ENCODE data around the gene UBE2E2. TPM values are rescaled to one million over a fixed set of nuclear protein-coding genes. Genes with fewer than 3 reads are reported as not detected.

The UBE2E2 gene
- total and polyA plus RNA-seq, 8 donors: 6.5 to 128 (median 18.9) TPM

DNA sequence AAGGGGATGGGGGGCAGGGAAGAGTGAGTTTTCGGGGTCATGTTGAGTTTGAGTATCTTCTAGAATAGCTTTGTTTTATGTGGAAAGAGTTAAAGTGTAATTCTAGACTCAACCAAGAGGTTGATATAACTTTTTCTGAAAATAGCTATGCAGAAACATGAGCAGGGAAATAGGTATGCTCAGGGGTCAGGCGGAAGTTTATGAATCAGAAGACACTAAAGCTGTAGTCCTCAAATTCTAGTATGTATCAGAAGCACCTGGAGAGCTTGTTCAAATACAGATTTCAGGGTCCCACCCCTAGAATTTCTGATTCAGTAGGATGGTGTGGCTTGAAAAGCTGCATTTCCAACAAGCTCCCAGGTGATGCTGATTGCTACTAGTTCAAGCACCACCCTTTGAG lies 37.6 kb upstream of the UBE2E2 start:
- no peaks in the 10 kb centered on the region for H3K9me3 ChIP-seq
- DNase-seq: no peak
- no peaks in the 10 kb centered on the region for H3K36me3 ChIP-seq
- intact Hi-C loops (cut with DNase I; ENCODE audit: low total_unique reads): no loop called here
- TF ChIP-seq EP300 (IDR thresholded peaks at IDR 0.05): no peak
- TF ChIP-seq, protein P1, sequence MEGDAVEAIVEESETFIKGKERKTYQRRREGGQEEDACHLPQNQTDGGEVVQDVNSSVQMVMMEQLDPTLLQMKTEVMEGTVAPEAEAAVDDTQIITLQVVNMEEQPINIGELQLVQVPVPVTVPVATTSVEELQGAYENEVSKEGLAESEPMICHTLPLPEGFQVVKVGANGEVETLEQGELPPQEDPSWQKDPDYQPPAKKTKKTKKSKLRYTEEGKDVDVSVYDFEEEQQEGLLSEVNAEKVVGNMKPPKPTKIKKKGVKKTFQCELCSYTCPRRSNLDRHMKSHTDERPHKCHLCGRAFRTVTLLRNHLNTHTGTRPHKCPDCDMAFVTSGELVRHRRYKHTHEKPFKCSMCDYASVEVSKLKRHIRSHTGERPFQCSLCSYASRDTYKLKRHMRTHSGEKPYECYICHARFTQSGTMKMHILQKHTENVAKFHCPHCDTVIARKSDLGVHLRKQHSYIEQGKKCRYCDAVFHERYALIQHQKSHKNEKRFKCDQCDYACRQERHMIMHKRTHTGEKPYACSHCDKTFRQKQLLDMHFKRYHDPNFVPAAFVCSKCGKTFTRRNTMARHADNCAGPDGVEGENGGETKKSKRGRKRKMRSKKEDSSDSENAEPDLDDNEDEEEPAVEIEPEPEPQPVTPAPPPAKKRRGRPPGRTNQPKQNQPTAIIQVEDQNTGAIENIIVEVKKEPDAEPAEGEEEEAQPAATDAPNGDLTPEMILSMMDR (IDR thresholded peaks at IDR 0.05): no peak
- no peak for TF ChIP-seq POLR2A (IDR thresholded peaks at IDR 0.05)
- TF ChIP-seq POLR2AphosphoS5 (IDR thresholded peaks at IDR 0.05): no peak
- H3K27ac ChIP-seq: no peak overlapping the region
- H3K4me1 ChIP-seq: no peaks in the 10 kb centered on the region
- H3K27me3 ChIP-seq: no peaks in the 10 kb centered on the region
- no peak overlapping the region for H3K4me3 ChIP-seq
- 84 to 92% (median 92%) methylated on average over 2 of the region's 2 CpGs for WGBS, 5 donors

DNA sequence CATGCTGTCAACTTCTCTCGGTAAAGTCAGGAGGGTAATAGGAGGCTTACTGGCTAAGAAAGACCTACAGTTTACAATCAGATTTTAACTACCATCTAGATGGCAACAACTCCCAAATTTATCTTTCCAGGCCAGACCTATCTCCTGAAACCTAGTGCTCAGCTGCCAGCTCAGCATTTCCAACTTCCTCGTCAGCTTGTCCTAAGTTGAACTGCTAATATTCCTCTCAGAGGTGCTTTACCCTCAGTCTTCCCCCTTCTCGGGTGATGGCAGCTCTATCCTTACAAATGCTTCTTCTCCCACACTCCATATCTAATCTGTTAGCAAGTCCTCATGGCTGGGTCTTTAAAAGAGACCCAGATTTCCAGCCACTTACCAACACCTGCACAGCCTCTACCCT lies 36.9 kb upstream of the UBE2E2 start:
- WGBS, 5 donors: 45 to 65% (median 58%) methylated on average over 3 of the region's 3 CpGs
- no peak for TF ChIP-seq EP300 (IDR thresholded peaks at IDR 0.05)
- TF ChIP-seq, protein P1 (IDR thresholded peaks at IDR 0.05): no peak
- TF ChIP-seq POLR2A (IDR thresholded peaks at IDR 0.05): no peak
- no peak for TF ChIP-seq POLR2AphosphoS5 (IDR thresholded peaks at IDR 0.05)
- no peak for DNase-seq
- Histone ChIP-seq H3K4me1 (no peaks in the 10 kb centered on the region), H3K4me3 (no peak overlapping the region), H3K27ac (no peak overlapping the region), H3K36me3 (no peaks in the 10 kb centered on the region), H3K9me3 (no peaks in the 10 kb centered on the region), H3K27me3 (no peaks in the 10 kb centered on the region)
- intact Hi-C loops (cut with DNase I; ENCODE audit: low total_unique reads): no loop called here

- no peaks in the 10 kb centered on the region for H3K36me3 ChIP-seq
- no peaks in the 10 kb centered on the region for H3K27me3 ChIP-seq
- no peaks in the 10 kb centered on the region for H3K4me1 ChIP-seq
- 81 to 98% (median 96%) methylated on average over 1 of the region's 1 CpG for whole genome bisulfite sequencing, 5 donors
- no peak for TF ChIP-seq POLR2AphosphoS5 (IDR thresholded peaks at IDR 0.05)
- TF ChIP-seq, protein P1 (IDR thresholded peaks at IDR 0.05): no peak
- no peak for TF ChIP-seq POLR2A (IDR thresholded peaks at IDR 0.05)
- no peak for TF ChIP-seq EP300 (IDR thresholded peaks at IDR 0.05)
- intact Hi-C loops (cut with DNase I; ENCODE audit: low total_unique reads): no loop called here
- no peak overlapping the region for H3K4me3 ChIP-seq
- DNase-seq: no peak
- H3K9me3 ChIP-seq: no peaks in the 10 kb centered on the region
- no peak overlapping the region for H3K27ac ChIP-seq
These were observed 36.3 kb upstream of the UBE2E2 start for GRCh38 chr3:23166845-23167244.

DNA sequence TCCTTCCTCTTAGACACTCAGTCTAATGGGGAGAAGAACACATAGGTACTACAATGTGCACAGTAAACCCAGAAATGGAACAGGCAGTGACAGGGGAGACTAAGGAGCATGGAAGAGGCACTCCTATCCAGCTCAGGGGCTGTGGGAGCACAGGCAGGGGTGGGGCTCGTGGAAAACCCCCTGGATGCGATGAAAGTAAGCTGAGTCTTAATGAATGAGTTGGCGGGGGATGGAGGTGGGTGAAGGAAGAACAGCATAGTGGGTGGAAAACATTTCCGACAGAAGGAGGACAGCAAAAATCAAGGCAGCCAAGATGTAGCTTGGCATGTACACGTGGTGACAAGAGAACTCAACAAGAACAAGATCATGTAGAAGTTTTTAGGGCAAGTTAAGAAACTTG lies 33.6 kb upstream of the UBE2E2 start:
- WGBS, 5 donors: 78 to 92% (median 81%) methylated on average over 5 of the region's 5 CpGs

More for the DNA sequence above, 33.6 kb upstream of the UBE2E2 start:
- Histone ChIP-seq H3K36me3 (no peaks in the 10 kb centered on the region), H3K9me3 (no peaks in the 10 kb centered on the region), H3K27me3 (no peaks in the 10 kb centered on the region), H3K27ac (no peak overlapping the region), H3K4me1 (no peaks in the 10 kb centered on the region), H3K4me3 (no peak overlapping the region)
- no peak for DNase-seq
- TF ChIP-seq EP300 (IDR thresholded peaks at IDR 0.05): no peak
- no peak for TF ChIP-seq POLR2AphosphoS5 (IDR thresholded peaks at IDR 0.05)
- TF ChIP-seq, protein P1 (IDR thresholded peaks at IDR 0.05): no peak
- intact Hi-C loops (cut with DNase I; ENCODE audit: low total_unique reads): no loop called here

Data from stomach (tissue), 9 donors.